NCI-H748 (cell line): ENCODE results near the gene PTH1R.

Source experiments
- DNase-seq: peaks from one replicate; lab custom pipeline; 2025; ENCODE audit not compliant: unreplicated experiment; lab: John Stamatoyannopoulos, UW

PTH1R gene

DNA sequence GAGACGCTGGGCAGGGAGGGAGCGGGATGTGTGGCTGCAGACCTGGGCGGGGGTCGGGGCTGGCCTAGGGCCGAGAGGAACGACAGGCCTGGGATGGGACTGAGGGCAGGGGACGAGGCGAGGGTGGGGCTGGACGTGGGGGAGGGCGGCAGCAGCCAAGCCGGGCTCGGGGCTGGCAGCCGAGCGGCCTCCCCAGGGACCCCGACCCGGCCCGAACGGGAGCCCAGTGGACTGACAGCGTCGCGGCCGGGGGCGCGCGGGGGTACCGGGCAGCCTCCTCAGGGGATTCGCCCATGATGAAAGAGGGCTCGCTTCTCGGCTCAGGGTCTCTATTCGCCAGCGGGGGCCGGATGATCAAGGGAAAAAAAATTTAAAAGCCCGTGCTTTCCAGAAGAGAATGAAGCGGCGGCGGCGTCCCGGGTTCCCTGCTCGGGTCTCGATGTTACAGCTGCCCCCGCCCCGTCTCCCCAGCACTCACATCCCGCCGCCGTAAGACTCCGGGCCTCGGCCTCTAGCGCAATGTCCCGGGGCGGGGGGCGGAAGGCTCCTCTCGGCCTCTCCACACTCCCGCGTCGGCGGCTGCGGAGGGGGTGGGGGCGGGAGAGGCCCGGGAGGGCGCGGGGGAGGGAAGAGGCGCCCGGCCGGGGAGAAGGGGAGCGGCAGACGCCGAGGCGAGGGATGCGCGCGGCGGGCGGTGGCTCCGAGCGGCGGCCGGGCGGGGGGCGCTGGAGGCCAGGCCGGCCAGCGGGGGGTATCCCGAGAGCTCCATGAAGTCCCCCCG is 4.3 kb downstream of the PTH1R start:
- DNase-seq = peak; percentile 26

DNA sequence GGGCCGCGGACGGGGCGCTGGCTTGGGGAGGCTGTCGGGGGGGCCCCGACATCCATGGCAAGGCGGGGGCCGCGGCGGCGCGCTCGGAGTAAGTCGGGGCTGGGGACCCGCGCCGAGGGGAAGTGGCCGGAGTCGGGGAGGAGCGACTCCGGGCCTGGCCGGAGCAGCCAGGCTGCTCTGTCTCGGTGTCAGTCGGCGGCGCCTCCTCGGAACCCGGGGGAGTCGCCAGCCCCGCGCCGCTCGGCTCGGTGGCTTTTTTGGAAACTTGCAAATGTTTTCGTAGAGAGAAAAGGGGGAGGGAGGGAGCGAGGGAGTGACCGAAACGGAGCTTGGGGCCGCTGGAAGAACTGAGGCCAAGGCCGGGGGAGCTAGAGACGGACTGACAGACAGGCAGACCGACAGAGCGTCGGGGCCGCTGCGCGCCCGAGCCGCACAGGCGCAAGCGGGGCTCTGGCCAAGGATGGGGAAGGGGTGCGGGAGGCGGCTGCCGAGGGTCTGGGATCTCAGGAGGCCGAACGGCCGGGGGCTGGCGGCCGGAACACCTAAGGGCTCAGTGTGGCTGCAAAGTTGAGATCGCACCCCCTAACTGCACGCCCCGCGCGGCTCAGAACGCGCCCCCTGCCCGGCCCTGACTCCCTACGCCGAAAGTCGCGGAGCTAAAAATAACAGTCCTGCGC is 5.0 kb downstream of the PTH1R start:
- peak; percentile 41 for DNase-seq

DNA sequence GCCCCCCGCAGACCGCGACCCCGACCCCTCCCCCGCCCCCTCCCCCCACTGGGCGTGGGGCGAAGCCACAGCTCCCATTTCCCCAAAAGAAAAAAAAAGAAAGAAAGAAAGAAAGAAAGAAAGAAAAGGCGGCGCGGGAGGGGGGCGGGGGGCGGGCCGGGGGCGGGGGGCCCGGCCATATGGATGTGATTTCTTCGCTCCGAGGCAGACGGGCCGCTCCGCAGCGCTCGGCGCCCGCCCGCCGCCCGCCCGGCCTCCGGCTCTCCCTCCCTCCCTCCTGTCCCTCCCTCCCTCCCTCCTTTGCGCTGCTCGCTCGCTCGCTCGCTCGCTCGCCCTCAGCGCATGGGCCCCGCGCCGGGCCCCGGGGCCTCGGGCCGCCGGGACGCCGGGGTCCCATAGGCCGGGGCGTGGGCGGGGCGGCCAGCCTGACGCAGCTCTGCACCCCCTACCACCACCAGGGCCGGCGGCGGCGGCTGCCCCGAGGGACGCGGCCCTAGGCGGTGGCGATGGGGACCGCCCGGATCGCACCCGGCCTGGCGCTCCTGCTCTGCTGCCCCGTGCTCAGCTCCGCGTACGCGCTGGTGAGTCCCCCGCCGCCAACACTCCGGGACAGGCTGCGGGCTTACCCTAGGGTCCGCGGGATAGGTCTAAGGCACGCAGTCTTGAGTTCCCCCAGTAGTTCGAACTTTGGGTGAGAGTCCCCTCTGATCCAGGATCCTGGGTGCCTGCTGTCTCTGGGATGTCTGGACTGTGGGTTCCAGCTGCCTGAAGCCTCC is 5.7 kb downstream of the PTH1R start:
- peak; percentile 33 for DNase-seq

DNA sequence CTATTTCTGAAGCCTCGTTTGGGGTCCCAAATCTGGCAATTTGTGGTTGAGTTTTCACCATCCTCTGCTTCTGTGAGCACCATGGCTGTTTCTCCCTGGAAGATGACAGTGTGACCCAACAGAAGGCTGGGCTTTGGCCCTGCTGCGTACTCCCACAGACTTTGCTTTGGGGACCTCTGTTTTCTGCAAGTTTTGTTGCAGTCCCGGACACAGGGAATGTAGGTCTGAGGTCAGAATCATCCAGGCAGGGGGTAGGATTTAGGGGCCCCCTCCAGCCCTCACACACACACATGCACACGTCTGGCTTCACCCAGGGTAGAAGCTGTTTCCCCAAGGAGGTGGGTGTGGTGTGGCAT is 6.3 kb downstream of the PTH1R start:
- no peak for DNase-seq

DNA sequence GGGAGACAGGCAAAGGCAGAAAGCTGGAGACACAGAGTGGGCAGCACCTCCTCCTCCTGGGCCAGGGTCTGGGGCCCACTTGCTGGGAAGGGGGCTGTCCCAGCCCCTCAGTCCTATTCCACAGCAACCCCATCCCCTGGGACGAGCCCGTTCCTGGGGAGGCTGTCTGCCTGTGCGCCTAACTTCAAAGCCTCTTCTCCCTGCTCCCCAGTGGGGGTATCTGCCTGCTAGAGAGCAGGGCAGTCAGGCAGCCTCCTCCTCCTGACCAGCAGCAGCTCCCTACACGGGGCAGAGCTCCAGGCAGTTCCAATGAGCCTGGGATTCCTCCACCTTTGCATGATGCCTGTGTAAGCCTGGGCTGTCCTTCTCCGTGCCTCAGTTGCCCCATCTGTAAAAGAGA is 6.9 kb downstream of the PTH1R start:
- DNase-seq = no peak

DNA sequence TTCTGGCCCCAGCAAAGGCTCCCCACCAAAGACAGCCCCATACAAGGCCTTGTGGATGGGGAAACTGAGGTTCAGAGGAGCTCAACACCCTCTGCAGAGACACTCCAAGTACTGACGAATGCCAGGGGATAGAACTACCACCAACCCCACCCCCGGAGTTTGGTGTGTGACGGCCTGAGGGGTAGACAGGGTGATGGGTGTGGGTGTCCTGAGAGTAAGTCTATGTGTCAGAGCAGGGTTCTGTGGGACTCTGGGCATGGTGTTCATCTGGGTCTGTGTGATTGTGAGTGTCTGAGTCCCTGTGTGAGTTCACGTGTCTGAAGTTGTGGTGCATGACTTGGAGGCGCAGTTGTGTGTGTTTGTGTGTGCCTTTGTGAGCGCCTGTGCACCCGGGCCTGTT is 7.4 kb downstream of the PTH1R start:
- no peak for DNase-seq

DNA sequence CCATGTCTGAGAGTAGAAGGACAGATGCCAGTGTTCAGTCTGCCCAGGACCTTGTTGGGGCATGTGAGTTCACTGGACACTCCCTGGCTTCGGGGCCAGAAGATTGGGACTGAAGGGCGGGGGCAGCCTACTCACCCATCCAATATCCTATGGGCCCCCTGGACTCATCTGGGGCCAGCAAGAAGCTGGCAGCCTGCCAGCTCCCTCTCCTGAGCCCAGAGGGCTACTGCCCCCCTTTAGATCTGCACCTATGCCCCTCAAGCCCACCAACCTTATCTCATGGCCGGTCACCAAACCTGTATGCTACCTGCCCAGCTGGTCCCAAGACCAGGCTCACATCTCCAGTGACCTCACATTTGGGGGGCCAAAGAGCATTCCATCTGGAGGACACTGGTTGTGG is 8.1 kb downstream of the PTH1R start:
- no peak for DNase-seq

DNA sequence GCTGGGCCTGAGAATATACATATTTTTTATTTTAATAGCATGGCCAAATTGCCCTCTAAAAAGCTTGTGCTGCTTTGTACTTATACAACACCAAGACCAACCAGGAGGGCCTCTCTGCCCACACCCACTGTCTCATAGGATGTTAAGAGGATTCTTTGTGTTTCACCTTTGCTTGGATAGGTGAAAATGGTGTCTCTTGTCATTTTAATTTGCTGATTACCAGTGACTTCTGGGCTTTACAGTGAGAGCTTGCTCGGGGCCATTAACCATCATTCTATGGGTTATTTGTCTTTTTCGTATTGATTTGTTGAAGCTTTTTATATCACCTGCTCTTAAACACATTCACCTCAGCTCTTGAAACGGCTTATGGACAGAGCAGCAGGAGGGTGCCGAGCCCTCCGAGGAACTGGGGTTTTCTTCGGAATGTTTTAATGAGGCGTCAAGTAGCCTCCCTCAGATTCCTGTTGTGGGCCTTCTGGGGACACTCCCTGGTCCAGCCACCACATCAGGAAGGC is 10.5 kb downstream of the PTH1R start:
- no peak for DNase-seq

DNA sequence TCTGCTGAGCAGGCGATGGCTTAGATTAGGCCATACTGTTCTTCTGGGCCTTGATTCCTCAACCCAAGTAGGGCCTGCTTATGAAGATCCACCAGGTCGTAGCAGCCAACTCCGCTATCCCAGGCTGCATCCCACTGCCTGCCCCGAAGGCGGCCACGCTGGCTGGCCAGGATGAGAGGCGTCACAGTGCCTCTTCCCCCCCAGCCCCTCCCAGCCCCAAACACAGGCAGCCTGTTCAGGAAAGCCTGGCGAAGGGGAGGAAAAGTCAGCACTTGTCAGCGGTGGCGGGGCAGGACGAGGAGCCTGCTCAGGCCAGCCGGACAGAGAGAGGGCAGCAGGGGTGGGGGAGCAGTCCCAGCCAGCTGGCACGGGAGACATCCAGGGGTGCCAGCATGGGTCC is 11.2 kb downstream of the PTH1R start:
- no peak for DNase-seq

DNA sequence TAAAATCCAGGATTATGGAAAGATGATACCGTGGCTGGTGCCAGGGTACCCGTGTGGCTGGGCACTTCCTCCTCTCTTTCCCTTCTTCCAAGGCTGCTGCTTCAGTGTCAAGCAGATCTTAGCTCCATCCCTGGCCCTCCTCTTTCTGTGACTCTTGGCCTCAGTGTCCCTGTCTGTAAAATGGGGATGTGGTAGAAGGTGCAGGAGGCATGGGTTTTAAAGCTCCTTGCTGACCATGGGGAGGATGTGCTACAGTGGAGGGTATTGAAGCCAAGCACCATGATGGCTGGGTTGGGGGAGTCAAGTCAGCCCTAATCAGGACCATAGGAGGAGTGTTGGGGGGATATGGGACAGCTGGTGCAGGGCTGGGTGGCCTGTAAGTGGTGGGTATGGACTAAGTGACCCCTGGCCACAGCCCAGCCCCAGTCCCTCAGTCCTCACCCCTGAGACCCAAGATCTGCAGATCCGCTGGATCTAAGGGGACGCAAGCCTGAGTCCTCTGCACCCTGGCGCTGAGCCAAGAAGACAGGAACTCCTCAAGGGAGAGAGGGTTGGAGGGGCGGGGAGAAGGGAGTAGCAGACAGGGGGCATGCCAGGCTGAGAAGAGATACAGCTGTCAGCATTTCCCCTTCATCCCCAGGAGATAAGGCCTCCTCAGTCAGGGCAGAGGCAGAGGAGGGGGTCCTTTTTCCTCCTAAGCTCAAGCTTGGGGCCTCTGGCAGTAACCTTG is 12.0 kb downstream of the PTH1R start:
- no peak for DNase-seq

DNA sequence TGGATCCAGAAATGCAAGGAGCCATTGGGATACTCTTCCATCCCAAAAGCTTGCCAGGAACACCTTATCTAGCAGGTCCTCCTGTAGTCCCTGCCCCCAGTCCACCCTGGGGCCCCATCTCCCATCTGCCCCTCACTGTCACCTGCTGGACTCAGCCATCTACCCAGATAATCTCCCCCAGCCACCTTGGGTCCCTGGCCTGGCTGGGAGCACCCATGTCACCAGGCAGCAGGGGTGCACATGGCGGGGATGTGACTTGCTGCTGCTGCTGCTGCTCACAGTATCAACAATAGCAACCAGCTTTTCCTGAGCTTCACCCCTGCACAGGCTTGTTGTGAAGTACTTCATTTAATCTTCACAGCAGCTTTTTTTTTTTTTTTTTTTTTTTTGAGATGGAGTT is 12.6 kb downstream of the PTH1R start:
- DNase-seq = no peak

DNA sequence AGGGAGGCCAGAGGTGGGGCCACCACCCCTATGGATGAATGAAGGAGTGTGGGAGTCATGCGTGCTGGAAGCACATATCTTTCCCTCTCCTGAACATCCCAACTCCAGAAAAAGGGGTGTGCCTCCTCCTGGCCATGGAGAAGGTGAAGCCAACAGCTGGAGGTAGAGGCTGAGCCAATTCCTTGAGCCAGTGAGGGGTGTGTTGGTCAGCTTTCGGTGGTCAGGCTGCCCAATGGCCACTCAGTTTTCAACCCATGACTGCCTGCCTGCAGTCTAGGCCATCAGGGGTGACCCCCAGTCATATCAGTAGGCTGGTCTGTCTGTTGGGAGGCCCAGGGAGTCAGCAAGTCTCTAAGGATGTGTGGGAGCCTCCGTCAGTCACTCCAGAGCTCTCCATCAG is 13.6 kb downstream of the PTH1R start:
- no peak for DNase-seq

DNA sequence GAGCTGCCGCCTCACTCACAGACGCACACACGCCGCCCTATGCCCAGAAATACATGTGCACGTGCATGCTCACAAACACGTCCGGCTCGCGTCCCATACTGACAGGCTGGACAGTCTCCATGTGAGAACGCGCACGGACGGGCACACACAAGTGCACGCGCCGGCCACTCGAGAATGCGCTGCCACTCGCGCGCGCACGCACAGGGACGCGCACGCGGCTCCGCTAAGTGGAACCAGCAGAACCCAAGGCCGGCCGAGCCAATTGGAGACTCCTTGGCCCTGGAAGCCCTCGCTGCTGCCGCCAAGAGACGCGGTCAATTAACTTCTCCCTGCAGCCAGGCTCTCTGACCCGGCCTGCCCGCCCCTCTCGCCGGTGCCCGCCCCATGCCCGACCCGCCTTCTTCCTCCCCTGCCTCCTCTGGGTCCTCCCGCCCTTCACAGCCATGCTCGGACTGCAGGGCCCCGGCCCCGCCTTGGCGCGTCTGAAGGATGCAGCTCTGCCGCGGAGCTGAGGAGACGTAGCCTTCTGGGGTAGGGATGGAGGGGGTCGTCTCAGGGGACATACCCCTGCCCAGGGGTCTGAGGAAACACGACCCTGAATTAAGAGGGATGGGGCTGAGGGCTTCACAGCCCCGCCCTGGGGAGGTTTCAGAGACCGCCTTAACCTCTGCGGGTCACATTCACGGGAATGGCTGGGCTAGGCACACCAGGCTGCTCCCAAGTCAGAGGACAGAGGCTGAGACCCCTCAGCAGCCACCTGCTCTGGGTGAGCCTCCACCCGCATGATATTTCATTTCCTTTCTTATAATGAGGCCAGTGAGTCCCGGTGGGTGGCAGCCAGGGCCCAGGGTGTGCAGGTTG is 15.0 kb downstream of the PTH1R start:
- peak; percentile 67 for DNase-seq

DNA sequence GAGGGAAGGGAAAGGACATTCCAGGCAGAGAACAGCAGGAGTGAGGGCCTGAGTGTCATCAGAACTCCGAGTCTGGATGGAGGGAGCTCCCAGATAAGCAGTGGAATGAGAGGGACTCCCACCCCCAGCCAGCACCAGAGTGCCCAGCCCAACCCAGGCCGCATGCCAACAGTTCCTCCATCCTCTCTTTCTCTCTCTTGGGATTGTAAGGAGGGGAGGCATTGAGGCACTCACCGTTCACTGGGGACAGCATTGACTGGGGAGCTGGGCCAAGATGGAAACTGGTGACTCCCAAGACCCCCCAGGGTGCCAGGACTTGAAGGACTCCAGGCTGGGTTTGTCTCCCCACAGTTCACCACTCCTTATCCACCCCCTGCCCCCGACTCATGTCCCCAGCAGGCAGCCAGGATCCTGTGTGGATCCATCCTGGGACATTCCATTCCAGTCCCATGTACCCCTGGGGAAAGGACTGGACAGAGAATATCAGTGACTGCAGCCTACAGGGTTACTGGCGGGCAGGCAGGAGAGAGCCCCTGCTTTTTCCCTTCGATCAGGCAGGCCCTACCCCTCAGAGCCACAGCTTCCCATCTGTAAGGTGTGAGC is 15.7 kb downstream of the PTH1R start:
- no peak for DNase-seq

DNA sequence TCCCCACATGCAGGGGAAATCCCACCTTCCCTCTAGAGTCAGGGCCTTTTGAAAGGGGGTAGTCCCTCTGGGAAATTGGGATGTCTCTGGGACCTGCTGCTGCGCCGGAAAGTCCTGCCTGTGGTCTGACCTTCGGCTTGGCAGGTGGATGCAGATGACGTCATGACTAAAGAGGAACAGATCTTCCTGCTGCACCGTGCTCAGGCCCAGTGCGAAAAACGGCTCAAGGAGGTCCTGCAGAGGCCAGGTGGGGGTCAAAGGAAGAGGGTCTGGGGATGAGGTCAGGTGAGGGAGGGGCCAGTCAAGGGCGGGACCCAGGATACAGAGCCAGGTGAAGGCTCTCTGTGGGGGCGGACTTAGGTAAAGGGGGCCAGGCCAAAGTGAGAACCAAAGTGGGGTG is 16.2 kb downstream of the PTH1R start:
- no peak for DNase-seq

DNA sequence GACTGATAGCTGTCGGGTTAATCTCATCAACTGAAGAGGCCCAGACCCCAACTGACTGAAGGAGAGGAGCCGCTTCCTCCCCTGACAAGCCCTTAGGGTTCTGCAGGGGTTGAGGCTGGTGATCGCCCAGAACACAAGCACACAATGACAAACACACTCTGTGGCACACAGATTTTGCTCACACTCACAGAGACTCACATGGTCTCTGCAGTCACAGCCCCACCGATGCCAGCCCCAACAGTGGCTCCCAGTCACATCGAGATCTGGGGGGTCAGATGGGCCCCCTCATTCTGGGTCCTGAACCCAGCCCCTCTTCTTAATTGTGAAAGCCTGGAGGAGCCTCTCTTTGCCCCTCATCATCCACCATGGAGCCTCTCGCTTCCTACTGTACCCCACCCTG is 16.7 kb downstream of the PTH1R start:
- DNase-seq = no peak

DNA sequence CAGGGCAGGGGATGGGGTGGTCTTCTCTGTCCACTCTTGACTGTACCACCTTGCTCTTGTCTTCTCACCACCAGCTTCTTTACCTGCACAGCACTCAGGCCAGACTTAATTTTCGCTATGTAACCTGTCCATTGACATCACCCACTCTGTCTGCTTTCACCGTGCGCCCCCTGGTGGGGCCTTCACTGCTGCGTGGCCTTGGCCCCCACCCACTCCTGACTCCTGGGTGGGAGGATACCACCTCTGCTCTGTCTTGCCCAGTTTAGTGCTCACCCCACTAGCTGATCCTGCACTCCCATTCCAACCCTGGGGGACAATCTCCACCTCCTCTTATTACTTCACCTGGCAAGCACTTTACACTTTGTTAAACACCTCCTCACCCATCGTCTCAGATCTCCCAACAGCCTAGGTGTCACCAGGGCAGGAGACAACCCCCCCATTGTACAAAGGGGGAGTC is 17.7 kb downstream of the PTH1R start:
- peak; percentile 39 for DNase-seq

DNA sequence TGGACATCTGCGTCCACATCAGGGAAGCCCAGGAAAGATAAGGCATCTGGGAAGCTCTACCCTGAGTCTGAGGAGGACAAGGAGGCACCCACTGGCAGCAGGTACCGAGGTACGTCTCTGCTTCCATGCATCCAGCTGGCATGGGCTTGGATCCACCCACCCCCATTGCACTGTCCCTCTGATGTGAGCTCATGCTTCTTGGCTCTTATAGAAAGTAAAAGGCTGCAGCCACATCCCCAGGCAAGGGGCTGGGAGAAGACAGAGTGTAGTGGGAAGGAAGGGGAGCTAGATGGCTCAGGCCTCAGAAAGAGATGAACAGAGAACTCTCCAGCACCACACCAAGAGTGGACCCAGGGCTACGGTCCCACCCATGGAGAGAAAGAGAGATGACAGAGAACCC is 18.2 kb downstream of the PTH1R start:
- no peak for DNase-seq

DNA sequence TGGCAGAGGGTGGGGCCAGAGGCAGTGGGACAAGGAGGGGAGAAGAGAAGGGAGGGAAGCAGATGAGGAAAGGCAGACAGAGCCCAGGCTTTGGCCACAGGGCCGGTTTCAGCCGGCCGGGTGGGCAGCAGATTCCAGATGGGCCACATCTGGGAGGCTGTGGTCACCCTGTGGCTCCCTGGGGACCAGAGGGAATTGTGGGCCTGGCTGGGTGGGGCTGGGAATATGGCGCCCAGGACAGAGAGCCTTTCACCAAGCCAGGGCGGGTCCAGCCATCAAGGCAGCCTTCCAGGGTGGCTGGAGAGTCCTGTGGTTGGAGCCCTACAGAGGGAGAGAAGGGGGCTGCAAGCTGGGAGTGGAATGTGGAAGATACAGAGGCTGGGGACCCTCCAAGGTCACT is 18.9 kb downstream of the PTH1R start:
- no peak for DNase-seq

DNA sequence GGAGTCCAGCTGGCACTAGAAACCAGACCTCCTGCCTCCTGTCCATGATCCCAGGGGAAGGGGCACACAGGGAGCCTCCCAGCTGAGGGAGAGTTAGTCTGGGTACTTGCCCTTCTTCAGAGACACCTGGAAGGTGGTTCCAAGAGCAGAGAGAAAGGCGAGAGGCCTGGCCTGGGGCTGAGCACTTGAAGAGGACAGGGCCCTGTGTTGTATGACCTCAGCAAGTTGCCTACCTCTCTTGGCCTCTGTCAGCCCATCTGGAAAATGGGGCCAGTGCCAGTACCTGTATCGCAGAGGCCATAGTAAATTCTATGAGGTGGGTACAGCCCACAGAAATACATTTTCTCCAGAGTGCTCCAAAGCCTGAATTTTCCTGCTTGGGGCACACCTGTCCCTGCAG is 19.5 kb downstream of the PTH1R start:
- no peak for DNase-seq
